ENCODE results near the gene SERPINH1. TPM values are rescaled to one million over a fixed set of nuclear protein-coding genes. Genes with fewer than 3 reads are reported as not detected.
A peak's percentile ranks its signal among the peaks of the same experiment; 100 is the strongest.

Gene SERPINH1
- total and polyA plus RNA-seq, 2 of the 13 experiments (the other 11 are each of a cell fraction or from before 2014, with no cell fraction given): 83.6 to 83.8 TPM

DNA sequence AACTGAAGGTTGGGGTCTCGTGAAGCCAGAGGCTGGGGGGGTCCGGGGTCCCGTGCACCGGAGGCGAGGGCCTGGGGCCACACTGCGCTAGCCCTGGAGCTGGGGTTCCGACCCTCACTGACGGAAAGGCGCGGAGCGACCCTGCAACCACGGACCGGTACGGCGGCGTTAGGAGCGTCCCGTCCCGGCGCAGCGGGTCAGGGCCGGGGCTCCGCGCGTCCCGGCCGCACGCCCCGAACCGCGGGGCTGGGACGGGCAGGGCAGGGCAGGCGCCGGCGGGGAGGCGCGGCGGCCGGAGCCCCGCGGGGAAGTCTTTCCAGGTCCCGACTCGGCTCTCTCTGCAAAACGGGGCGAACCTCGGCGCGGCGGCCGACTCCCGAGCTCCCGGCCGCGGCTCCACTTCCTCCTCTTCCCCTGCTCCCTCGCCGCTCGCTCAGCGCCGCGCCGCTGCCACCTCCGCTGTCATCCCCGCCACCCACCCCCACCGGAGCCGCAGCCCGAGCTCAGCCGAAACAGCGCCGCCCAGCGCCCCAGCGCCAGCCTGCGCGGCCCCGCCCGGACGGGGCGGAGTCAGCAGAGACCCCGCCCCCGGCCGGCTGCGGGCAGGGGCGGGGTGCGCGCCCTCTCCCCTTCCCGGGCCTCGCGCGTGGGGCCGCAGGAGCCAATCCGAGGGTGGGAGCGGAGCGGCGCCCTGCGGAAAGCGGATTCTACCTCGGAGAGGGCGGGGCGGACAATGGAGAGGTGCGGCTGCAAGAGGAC lies 36.4 kb upstream of the SERPINH1 start, which contains the start of gene GDPD5:
TSS of gene GDPD5 (minus strand) at position 509 of the 759 bp plus-strand sequence. CDS start 48,206 bp downstream, outside the sequence.
- POLR2A ChIA-PET: interaction anchor here (0.9 to 1.3 kb wide), 6 partner anchors 9 to 42 kb away, joined by 3 to 5 read pairs (median 3); no protein-coding TSS in a partner anchor
- peak; percentile 62 for ATAC-seq
- no peak for FAIRE-seq
- TF ChIP-seq, protein P1, sequence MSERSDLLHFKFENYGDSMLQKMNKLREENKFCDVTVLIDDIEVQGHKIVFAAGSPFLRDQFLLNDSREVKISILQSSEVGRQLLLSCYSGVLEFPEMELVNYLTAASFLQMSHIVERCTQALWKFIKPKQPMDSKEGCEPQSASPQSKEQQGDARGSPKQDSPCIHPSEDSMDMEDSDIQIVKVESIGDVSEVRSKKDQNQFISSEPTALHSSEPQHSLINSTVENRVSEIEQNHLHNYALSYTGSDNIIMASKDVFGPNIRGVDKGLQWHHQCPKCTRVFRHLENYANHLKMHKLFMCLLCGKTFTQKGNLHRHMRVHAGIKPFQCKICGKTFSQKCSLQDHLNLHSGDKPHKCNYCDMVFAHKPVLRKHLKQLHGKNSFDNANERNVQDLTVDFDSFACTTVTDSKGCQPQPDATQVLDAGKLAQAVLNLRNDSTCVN (CRISPR knock-in tag; IDR thresholded peaks at IDR 0.05; ENCODE audit: borderline replicate concordance): no peak
- peak; percentile 36 for TF ChIP-seq STAG1 (CRISPR knock-in tag; IDR thresholded peaks at IDR 0.05)
- 0 out of 2 replicates have a peak, but pooled peaks have one; percentile 7 for TF ChIP-seq KDM2A (CRISPR knock-in tag; IDR thresholded peaks at IDR 0.05; ENCODE audit: borderline replicate concordance, low read depth)
- peak; percentile 53 for TF ChIP-seq HDAC1 (CRISPR knock-in tag; IDR thresholded peaks at IDR 0.05)
- TF ChIP-seq, protein P2, sequence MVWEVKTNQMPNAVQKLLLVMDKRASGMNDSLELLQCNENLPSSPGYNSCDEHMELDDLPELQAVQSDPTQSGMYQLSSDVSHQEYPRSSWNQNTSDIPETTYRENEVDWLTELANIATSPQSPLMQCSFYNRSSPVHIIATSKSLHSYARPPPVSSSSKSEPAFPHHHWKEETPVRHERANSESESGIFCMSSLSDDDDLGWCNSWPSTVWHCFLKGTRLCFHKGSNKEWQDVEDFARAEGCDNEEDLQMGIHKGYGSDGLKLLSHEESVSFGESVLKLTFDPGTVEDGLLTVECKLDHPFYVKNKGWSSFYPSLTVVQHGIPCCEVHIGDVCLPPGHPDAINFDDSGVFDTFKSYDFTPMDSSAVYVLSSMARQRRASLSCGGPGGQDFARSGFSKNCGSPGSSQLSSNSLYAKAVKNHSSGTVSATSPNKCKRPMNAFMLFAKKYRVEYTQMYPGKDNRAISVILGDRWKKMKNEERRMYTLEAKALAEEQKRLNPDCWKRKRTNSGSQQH (CRISPR knock-in tag; IDR thresholded peaks at IDR 0.05; ENCODE audit: low read depth): peak; percentile 65; the same call in 1 of the 2 replicates
- TF ChIP-seq ZFY (CRISPR knock-in tag; IDR thresholded peaks at IDR 0.05): peak; percentile 12; the same call in 1 of the 2 replicates
- TF ChIP-seq, protein P3, sequence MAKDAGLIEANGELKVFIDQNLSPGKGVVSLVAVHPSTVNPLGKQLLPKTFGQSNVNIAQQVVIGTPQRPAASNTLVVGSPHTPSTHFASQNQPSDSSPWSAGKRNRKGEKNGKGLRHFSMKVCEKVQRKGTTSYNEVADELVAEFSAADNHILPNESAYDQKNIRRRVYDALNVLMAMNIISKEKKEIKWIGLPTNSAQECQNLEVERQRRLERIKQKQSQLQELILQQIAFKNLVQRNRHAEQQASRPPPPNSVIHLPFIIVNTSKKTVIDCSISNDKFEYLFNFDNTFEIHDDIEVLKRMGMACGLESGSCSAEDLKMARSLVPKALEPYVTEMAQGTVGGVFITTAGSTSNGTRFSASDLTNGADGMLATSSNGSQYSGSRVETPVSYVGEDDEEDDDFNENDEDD (CRISPR knock-in tag; IDR thresholded peaks at IDR 0.05; ENCODE audit: borderline replicate concordance): peak; percentile 44; the same call in 1 of the 2 replicates
- no peak for TF ChIP-seq ZNF761 (CRISPR knock-in tag; conservative IDR thresholded peaks at IDR 0.05)
- TF ChIP-seq, protein P4, sequence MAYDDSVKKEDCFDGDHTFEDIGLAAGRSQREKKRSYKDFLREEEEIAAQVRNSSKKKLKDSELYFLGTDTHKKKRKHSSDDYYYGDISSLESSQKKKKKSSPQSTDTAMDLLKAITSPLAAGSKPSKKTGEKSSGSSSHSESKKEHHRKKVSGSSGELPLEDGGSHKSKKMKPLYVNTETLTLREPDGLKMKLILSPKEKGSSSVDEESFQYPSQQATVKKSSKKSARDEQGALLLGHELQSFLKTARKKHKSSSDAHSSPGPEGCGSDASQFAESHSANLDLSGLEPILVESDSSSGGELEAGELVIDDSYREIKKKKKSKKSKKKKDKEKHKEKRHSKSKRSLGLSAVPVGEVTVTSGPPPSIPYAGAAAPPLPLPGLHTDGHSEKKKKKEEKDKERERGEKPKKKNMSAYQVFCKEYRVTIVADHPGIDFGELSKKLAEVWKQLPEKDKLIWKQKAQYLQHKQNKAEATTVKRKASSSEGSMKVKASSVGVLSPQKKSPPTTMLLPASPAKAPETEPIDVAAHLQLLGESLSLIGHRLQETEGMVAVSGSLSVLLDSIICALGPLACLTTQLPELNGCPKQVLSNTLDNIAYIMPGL (CRISPR knock-in tag; IDR thresholded peaks at IDR 0.05; ENCODE audit: borderline replicate concordance in 1 of 2, low read depth in 1 of 2): peak in 1 of 2 experiments; percentile 31; a peak in 1 of 4 replicates
- TF ChIP-seq, protein P5, sequence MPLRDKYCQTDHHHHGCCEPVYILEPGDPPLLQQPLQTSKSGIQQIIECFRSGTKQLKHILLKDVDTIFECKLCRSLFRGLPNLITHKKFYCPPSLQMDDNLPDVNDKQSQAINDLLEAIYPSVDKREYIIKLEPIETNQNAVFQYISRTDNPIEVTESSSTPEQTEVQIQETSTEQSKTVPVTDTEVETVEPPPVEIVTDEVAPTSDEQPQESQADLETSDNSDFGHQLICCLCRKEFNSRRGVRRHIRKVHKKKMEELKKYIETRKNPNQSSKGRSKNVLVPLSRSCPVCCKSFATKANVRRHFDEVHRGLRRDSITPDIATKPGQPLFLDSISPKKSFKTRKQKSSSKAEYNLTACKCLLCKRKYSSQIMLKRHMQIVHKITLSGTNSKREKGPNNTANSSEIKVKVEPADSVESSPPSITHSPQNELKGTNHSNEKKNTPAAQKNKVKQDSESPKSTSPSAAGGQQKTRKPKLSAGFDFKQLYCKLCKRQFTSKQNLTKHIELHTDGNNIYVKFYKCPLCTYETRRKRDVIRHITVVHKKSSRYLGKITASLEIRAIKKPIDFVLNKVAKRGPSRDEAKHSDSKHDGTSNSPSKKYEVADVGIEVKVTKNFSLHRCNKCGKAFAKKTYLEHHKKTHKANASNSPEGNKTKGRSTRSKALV (CRISPR knock-in tag; IDR thresholded peaks at IDR 0.05): no peak

More for the DNA sequence above, 36.4 kb upstream of the SERPINH1 start, which contains the start of gene GDPD5:
- Histone ChIP-seq H3K9ac (ENCODE audit: insufficient read depth, low read depth, low read length) (peak within 1 kb of the TSS; percentile 81), H3K4me3 (replicated peaks in 1 of 3; ENCODE audit: insufficient read depth in 1 of 3, low read depth in 2 of 3, low read length in 3 of 3) (peak within 1 kb of the TSS; percentile 79 to 93 (median 88)), H4K20me1 (ENCODE audit: insufficient read depth, low read length) (no peaks in the 10 kb centered on the region; the same call in 1 of the 2 replicates), H3K9me3 (ENCODE audit: low read length) (no peaks in the 10 kb centered on the region), H3K4me2 (ENCODE audit: low read depth, low read length) (peak within 1 kb of the TSS; percentile 88), H3K36me3 (replicated peaks in 1 of 2; ENCODE audit: control insufficient read depth in 1 of 2, insufficient read depth in 2 of 2, low read length in 2 of 2) (peaks cover 0 to 1% of the 10 kb centered on the region in 2 experiments; a peak in 1 of 5 replicates), H3K27me3 (ENCODE audit: control insufficient read depth in 1 of 2, insufficient read depth in 2 of 2, low read length in 2 of 2) (no peaks in the 10 kb centered on the region), H3K4me1 (ENCODE audit: insufficient read depth, low read length) (peaks cover 81% of the 10 kb centered on the region), H3K27ac (ENCODE audit: extremely low read length, insufficient read depth, low read length) (peak within 1 kb of the TSS; percentile 79), H3K79me2 (ENCODE audit: insufficient read depth, low read length) (peaks cover 46% of the 10 kb centered on the region), H2AFZ (ENCODE audit: low read length) (no peak within 1 kb of the TSS)
- WGBS (ENCODE audit: low lambda C conversion rate): 0% methylated on average over 3 of the region's 99 CpGs
- in situ Hi-C loops (cut with HindIII; ENCODE audit: extremely low pct_ligation_motif_present, low pct_unique_long_range_greater_than_20kb): no loop called here
- intact Hi-C loops (cut with micrococcal nuclease; ENCODE audit: unreplicated experiment): loop anchor here (2.0 kb wide), 1 partner anchor 29 kb away; no protein-coding TSS in a partner anchor
- TSS peak; percentile 79 for BruUV-seq (replicated peaks)
- DNase-seq (ENCODE audit: low spot score): peak; percentile 76
- CTCF ChIA-PET (ENCODE audit: low intra/inter-chr PET ratio, low total read pairs): interaction anchor here (0.9 kb wide), 1 partner anchor 80 kb away, joined by 4 read pairs; no protein-coding TSS in a partner anchor

Data from HepG2 (cell line).